IMR-90 (cell line): ENCODE data around the gene RUNDC3A. TPM values are rescaled to one million over a fixed set of nuclear protein-coding genes. Genes with fewer than 3 reads are reported as not detected.
A peak's percentile ranks its signal among the peaks of the same experiment; 100 is the strongest.

Source experiments
- ATAC-seq: fragments of 200-7000 bp; cut with Tn5 transposase; 2 replicates; pipeline ENCODE4 v1.9.1; 2020; ENCODE audit warnings: low read depth, mild to moderate bottlenecking, moderate library complexity
- BruUV-seq: library from RNA; stranded (reverse); fragments of 400-500 nt; replicated peaks from 2 replicates; lab custom pipeline; 2021; lab: Mats Ljungman, UMichigan
- CTCF ChIA-PET: fragments of 300-600 bp; formaldehyde crosslinking; extraction: SDS; loops from one replicate; lab custom pipeline; 2021; ENCODE audit warnings: antibody characterized with exemption; lab: Yijun Ruan, JAX
- POLR2A ChIA-PET: fragments of 300-600 bp; sonication (Branson Sonifier 250); formaldehyde crosslinking; loops from one replicate; lab custom pipeline; 2022; ENCODE audit warnings: antibody characterized with exemption; ENCODE audit not compliant: unreplicated experiment; lab: Charles Lee
- DNase-seq: peaks from one replicate; pipeline ENCODE4 v3.0.0; 2013
- H2AFZ ChIP-seq: replicated peaks from 2 replicates; pipeline ENCODE3; 2013; ENCODE audit warnings: low read length, mild to moderate bottlenecking; ENCODE audit not compliant: poor library complexity
- H2AK5ac ChIP-seq: 2 replicates; pipeline ENCODE4 v1.6.1; 2013; ENCODE audit warnings: low read depth, low read length, inconsistent platforms
- H2AK9ac ChIP-seq: replicated peaks from 2 replicates; pipeline ENCODE3; 2013; ENCODE audit warnings: mild to moderate bottlenecking, low read depth, low read length, moderate library complexity; ENCODE audit not compliant: poor library complexity
- H2BK120ac ChIP-seq: 2 replicates; pipeline ENCODE4 v1.6.1; 2013; ENCODE audit warnings: low read depth, low read length, inconsistent platforms
- H2BK15ac ChIP-seq: 3 replicates; pipeline ENCODE4 v1.6.1; 2013; ENCODE audit warnings: low read depth, low read length, inconsistent platforms
- H2BK20ac ChIP-seq: 2 replicates; pipeline ENCODE4 v1.6.1; 2013; ENCODE audit warnings: low read depth, mild to moderate bottlenecking, inconsistent platforms, low read length, moderate library complexity
- H2BK5ac ChIP-seq: 2 replicates; pipeline ENCODE4 v1.6.1; 2013; ENCODE audit warnings: mild to moderate bottlenecking, low read depth, low read length, inconsistent platforms; ENCODE audit not compliant: poor library complexity, severe bottlenecking
- H3K14ac ChIP-seq: replicated peaks from 2 replicates; pipeline ENCODE4 v1.6.1; 2013; ENCODE audit warnings: low read depth, low read length, inconsistent platforms
- H3K18ac ChIP-seq: 2 replicates; pipeline ENCODE4 v1.6.1; 2013; ENCODE audit warnings: low read depth, low read length, control low read depth
- H3K23ac ChIP-seq: 2 replicates; pipeline ENCODE4 v1.6.1; 2013; ENCODE audit warnings: low read depth, low read length, inconsistent platforms
- H3K27ac ChIP-seq: 2 replicates; pipeline ENCODE4 v1.5.1; 2013; ENCODE audit warnings: mild to moderate bottlenecking, control low read depth, low read length; ENCODE audit not compliant: insufficient read depth
- H3K27me3 ChIP-seq: 2 replicates; pipeline ENCODE4 v1.6.1; 2013; ENCODE audit warnings: low read length; ENCODE audit not compliant: control insufficient read depth, insufficient read depth
- H3K36me3 ChIP-seq: 2 replicates; pipeline ENCODE4 v1.6.1; 2013; ENCODE audit warnings: low read length, mixed read lengths; ENCODE audit not compliant: control insufficient read depth, insufficient read depth
- H3K4ac ChIP-seq: 2 replicates; pipeline ENCODE4 v1.6.1; 2013; ENCODE audit warnings: low read depth, low read length, inconsistent platforms
- H3K4me1 ChIP-seq: 2 replicates; pipeline ENCODE4 v1.6.1; 2013; ENCODE audit warnings: low read length, mixed read lengths; ENCODE audit not compliant: control insufficient read depth, insufficient read depth
- H3K4me2 ChIP-seq: 2 replicates; pipeline ENCODE4 v1.6.1; 2013; ENCODE audit warnings: low read depth, mild to moderate bottlenecking, control low read depth, low read length, moderate library complexity
- H3K4me3 ChIP-seq: 2 replicates; pipeline ENCODE4 v1.5.1; 2013; ENCODE audit warnings: low read depth, mild to moderate bottlenecking, control low read depth, low read length, moderate library complexity; ENCODE audit not compliant: insufficient read depth
- H3K56ac ChIP-seq: 2 replicates; pipeline ENCODE4 v1.6.1; 2013; ENCODE audit warnings: low read length, inconsistent platforms; ENCODE audit not compliant: insufficient read depth; ENCODE audit errors: extremely low read depth
- H3K79me1 ChIP-seq, 2 experiments: 2 replicates each; pipeline ENCODE4 v1.6.1; 2013; ENCODE audit warnings: low read length in 2 of 2, inconsistent platforms in 1 of 2, low read depth in 1 of 2
- H3K9ac ChIP-seq: 2 replicates; pipeline ENCODE4 v1.6.1; 2013; ENCODE audit warnings: low read depth, low read length, control low read depth
- H3K9me1 ChIP-seq: 2 replicates; pipeline ENCODE4 v1.6.1; 2013; ENCODE audit warnings: low read length, inconsistent platforms; ENCODE audit not compliant: insufficient read depth
- H3K9me3 ChIP-seq: 2 replicates; pipeline ENCODE4 v1.6.1; 2013; ENCODE audit warnings: low read length; ENCODE audit not compliant: control insufficient read depth, insufficient read depth
- H4K20me1 ChIP-seq: 2 replicates; pipeline ENCODE4 v1.6.1; 2013; ENCODE audit warnings: low read length, inconsistent platforms; ENCODE audit not compliant: insufficient read depth
- H4K5ac ChIP-seq: 2 replicates; pipeline ENCODE4 v1.6.1; 2013; ENCODE audit warnings: mild to moderate bottlenecking, low read depth, low read length, control low read depth
- H4K8ac ChIP-seq, 2 experiments: 2 replicates each; pipeline ENCODE4 v1.6.1; 2013; ENCODE audit warnings: low read depth in 2 of 2, low read length in 2 of 2, control low read depth in 1 of 2, inconsistent platforms in 1 of 2
- H4K91ac ChIP-seq: 2 replicates; pipeline ENCODE4 v1.6.1; 2013; ENCODE audit warnings: low read depth, low read length, inconsistent platforms; ENCODE audit not compliant: insufficient read depth
- BHLHE40 ChIP-seq: fragments of 150-350 bp; IDR thresholded peaks from 2 replicates; pipeline ENCODE4 v1.6.1; 2016; ENCODE audit warnings: mild to moderate bottlenecking, low read depth, low read length
- CEBPB ChIP-seq: IDR thresholded peaks from 2 replicates; pipeline ENCODE4 v1.6.1; 2012; ENCODE audit warnings: low read depth, low read length, improper control_type of control experiment
- CHD1 ChIP-seq: IDR thresholded peaks from 2 replicates; pipeline ENCODE4 v1.6.1; 2012; ENCODE audit warnings: low read depth, low read length, improper control_type of control experiment
- CTCF ChIP-seq: conservative IDR thresholded peaks from 2 replicates; pipeline ENCODE4 v1.5.1; 2012; ENCODE audit warnings: mild to moderate bottlenecking, low read depth, low read length, improper control_type of control experiment
- ELK1 ChIP-seq: fragments of 150-350 bp; IDR thresholded peaks from 2 replicates; pipeline ENCODE4 v1.6.1; 2016; ENCODE audit warnings: low read depth, mild to moderate bottlenecking, low read length, moderate library complexity, borderline replicate concordance
- FOS ChIP-seq: fragments of 150-350 bp; IDR thresholded peaks from 2 replicates; pipeline ENCODE4 v1.6.1; 2016; ENCODE audit warnings: low read depth, low read length
- MAFK ChIP-seq: IDR thresholded peaks from 2 replicates; pipeline ENCODE4 v1.6.1; 2012; ENCODE audit warnings: low read depth, low read length, improper control_type of control experiment
- MAZ ChIP-seq: IDR thresholded peaks from 2 replicates; pipeline ENCODE4 v1.6.1; 2012; ENCODE audit warnings: low read depth, mild to moderate bottlenecking, low read length, improper control_type of control experiment, moderate library complexity, borderline replicate concordance
- MXI1 ChIP-seq: IDR thresholded peaks from 2 replicates; pipeline ENCODE4 v1.6.1; 2012; ENCODE audit warnings: low read depth, mild to moderate bottlenecking, low read length, moderate library complexity, borderline replicate concordance
- NFE2L2 ChIP-seq: fragments of 150-350 bp; IDR thresholded peaks from 2 replicates; pipeline ENCODE4 v1.6.1; 2016; ENCODE audit warnings: low read depth, mild to moderate bottlenecking, low read length
- POLR2A ChIP-seq: IDR thresholded peaks from 2 replicates; pipeline ENCODE4 v1.6.1; 2012; ENCODE audit warnings: mild to moderate bottlenecking, low read depth, low read length
- RAD21 ChIP-seq: IDR thresholded peaks from 2 replicates; pipeline ENCODE4 v1.6.1; 2012; ENCODE audit warnings: low read length, improper control_type of control experiment
- RCOR1 ChIP-seq: IDR thresholded peaks from 2 replicates; pipeline ENCODE4 v1.6.1; 2012; ENCODE audit warnings: mild to moderate bottlenecking, low read length, improper control_type of control experiment; ENCODE audit not compliant: insufficient replicate concordance
- RFX5 ChIP-seq: IDR thresholded peaks from 2 replicates; pipeline ENCODE4 v1.8.0; 2012; ENCODE audit warnings: low read depth, mild to moderate bottlenecking, low read length, moderate library complexity
- SMC3 ChIP-seq: fragments of 150-350 bp; IDR thresholded peaks from 2 replicates; pipeline ENCODE4 v1.6.1; 2016; ENCODE audit warnings: low read depth, mild to moderate bottlenecking, antibody characterized with exemption, low read length, moderate library complexity
- WGBS, 2 experiments: methylation state at CpG; one replicate each; pipeline versions ENCODE4 v1.1.5 to v1.1.7; 2013; ENCODE audit warnings: missing lambda C conversion rate in 2 of 2; ENCODE audit not compliant: insufficient read length in 1 of 2; ENCODE audit errors: extremely low coverage in 2 of 2; 5-methylcytosine and 5-hydroxymethylcytosine counted together
- dilution Hi-C: fragments of 300-500 bp; cut with HindIII; formaldehyde crosslinking; loops from one replicate; pipeline ENCODE4 v1.14.3; 2018; ENCODE audit warnings: low sequenced_read_pairs; ENCODE audit not compliant: unreplicated experiment
- in situ Hi-C: fragments of 300-500 bp; cut with MboI; formaldehyde crosslinking; loops from 3 replicates; pipeline ENCODE4 v1.14.3; 2019; ENCODE audit warnings: low sequenced_read_pairs, inconsistent platforms, mixed read lengths
- intact Hi-C: fragments of 100-400 bp; cut with micrococcal nuclease; formaldehyde crosslinking; loops from 2 replicates; pipeline ENCODE4 v1.10.0; 2022
- polyA plus RNA-seq, 3 experiments: library from polyadenylated mRNA; depleted of rRNA; stranded (reverse); fragments of >200 nt; gene quantifications; 2 replicates each; pipeline ENCODE4 v1.2.3, GENCODE V29; 2012; ENCODE audit warnings: low replicate concordance in 1 of 3
- total RNA-seq: library from RNA; depleted of rRNA; stranded (reverse); fragments of >200 nt; gene quantifications from 2 replicates; pipeline ENCODE4 v1.2.3, GENCODE V29; 2012
- TF ChIP-seq, protein P1 (sequence below): fragments of 150-350 bp; IDR thresholded peaks from 2 replicates; pipeline ENCODE4 v1.6.1; 2017; ENCODE audit warnings: mild to moderate bottlenecking, antibody characterized with exemption, low read length, low read depth

The RUNDC3A gene
- total and polyA plus RNA-seq, 2 of the 4 experiments (the other 2 are of a cell fraction): under 0.01 to 0.34 TPM

DNA sequence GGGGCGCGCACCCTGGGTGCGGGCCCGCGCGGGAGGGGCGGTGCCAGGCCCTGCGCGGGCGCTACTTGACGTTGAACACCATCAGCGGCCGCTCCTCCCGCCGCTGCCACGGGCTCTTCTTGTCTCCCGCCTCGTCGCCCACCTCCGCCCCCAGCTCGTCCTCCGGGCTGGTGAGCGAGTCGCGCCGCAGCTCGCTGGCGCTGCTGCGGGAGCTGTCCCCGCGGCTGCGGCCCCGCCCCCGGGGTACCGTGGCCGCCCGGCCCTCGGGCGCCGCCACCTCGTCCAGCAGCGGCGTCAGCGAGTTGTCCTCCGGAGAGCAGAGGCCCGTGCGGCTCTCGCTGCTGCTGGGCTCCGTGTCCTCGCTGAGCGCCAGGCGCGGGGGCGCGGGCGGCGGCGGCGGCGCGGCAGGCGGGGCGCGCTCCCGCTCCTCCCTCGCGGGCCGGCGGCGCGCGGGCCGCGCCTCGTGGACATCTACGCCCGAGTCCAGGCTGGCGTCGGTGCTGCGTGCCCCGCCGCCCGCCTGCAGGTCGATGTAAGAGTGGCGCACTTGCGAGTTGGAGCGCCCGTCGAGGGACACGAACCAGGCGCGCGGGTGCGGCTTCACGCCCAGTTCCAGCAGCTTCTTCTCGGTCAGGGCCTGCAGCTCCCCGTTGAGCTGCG, 45.4 kb downstream of the RUNDC3A start:
- peak overlapping the region; percentile 21 for H2AFZ ChIP-seq
- 57% methylated on average over 67 of the region's 98 CpGs; no CpG with 5 or more reads in 1 of the 2 experiments for WGBS, 2 experiments
- no TSS peak for BruUV-seq

More for the DNA sequence above, 45.4 kb downstream of the RUNDC3A start:
- Histone ChIP-seq H2AK5ac (no peak overlapping the region), H3K14ac (no peak overlapping the region), H3K4me1 (no peaks in the 10 kb centered on the region), H3K4ac (no peak overlapping the region), H3K79me1 (peaks cover 0 to 6% of the 10 kb centered on the region in 2 experiments; a peak in 1 of 4 replicates), H3K23ac (no peak overlapping the region), H2AK9ac (no peak overlapping the region), H4K8ac (no peak overlapping the region), H3K4me3 (no peak overlapping the region), H3K9me1 (no peaks in the 10 kb centered on the region), H3K4me2 (no peak overlapping the region), H3K9ac (no peak overlapping the region), H4K5ac (no peak overlapping the region), H3K9me3 (no peaks in the 10 kb centered on the region), H3K27ac (no peak overlapping the region), H2BK120ac (no peak overlapping the region), H3K18ac (no peak overlapping the region), H3K36me3 (peaks cover 44% of the 10 kb centered on the region), H2BK15ac (no peak overlapping the region), H2BK5ac (no peak overlapping the region), H4K91ac (no peak overlapping the region), H3K56ac (no peak overlapping the region), H4K20me1 (peaks cover 10% of the 10 kb centered on the region), H3K27me3 (no peaks in the 10 kb centered on the region), H2BK20ac (no peak overlapping the region)
- in situ Hi-C loops: no loop called here
- ChIA-PET POLR2A (no interaction called here), CTCF (interaction anchor here (1.5 kb wide), 1 partner anchor 9 kb away, joined by 4 read pairs; the partner anchor contains the start of gene FAM171A2)
- dilution Hi-C loops: no loop called here
- intact Hi-C loops: no loop called here
- no peak for DNase-seq
- TF ChIP-seq MAFK (no peak), CTCF (no peak), RCOR1 (no peak), MXI1 (no peak), SMC3 (no peak), BHLHE40 (no peak), CHD1 (no peak), ELK1 (no peak), RFX5 (no peak), MAZ (no peak), NFE2L2 (no peak), CEBPB (no peak), FOS (no peak), RAD21 (no peak), POLR2A (no peak)
- TF ChIP-seq, protein P1, sequence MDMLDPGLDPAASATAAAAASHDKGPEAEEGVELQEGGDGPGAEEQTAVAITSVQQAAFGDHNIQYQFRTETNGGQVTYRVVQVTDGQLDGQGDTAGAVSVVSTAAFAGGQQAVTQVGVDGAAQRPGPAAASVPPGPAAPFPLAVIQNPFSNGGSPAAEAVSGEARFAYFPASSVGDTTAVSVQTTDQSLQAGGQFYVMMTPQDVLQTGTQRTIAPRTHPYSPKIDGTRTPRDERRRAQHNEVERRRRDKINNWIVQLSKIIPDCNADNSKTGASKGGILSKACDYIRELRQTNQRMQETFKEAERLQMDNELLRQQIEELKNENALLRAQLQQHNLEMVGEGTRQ: no peak
- no peak for ATAC-seq
